Measurements from ENCODE around the gene MTR.
"Not testable (repeated sequence)": the region's sequence is repeated elsewhere in the genome, so short reads cannot be mapped to it uniquely, and the experiment has no call there.

Gene MTR

DNA sequence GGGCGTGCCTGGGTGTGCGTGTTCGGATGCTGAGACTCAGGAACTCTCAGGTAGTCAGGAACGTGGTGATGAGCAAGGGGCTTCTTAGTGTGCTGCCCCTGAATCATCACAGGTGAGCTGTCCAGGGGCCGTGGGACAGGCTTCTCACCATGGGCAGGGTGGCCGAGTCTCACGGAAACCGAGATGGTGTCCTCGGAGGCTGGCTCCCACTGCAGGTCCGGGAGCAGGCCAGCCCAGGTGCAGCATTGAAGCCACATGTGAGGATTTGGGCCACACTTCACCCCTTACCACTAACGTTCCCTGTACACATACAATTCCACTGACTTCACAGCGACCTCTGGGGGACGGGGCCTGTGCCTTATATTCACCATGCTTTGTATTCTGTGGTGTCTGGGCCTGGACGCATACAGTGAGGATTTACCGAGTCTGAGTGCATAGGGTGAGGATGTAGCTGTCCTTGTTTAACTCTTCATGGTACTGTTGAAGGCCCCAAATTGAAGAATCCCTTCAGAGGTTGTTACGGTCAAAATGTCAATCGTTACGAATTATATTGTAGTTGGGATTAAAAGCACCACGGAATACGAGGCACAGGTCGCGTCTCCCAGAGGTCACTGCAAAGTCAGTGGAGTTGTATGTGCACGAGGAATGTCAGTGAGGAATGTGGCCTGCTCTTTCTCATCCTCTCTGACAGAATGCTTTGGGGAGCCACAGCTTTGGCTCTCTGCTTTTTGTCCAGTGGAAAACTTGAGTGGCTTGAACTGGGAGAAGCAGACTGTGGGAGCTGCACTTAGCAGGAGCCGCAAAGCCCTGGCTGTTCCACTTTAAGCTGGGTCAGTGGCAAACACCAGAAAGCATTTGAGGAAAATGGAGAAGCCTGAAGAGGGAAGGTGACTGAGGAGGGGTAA is 95.3 kb downstream of the MTR start:
- DNase-seq (ENCODE audit: insufficient read length), result no peak
- FAIRE-seq, result no peak
- TF ChIP-seq TAF1 (IDR thresholded peaks at IDR 0.05; ENCODE audit: borderline replicate concordance, low read depth, low read length), result no peak
- no peak for TF ChIP-seq POLR2A (IDR thresholded peaks at IDR 0.05; ENCODE audit: low read depth, low read length)
- TF ChIP-seq POLR2AphosphoS5 (IDR thresholded peaks at IDR 0.05; ENCODE audit: low read depth, low read length), result no peak

DNA sequence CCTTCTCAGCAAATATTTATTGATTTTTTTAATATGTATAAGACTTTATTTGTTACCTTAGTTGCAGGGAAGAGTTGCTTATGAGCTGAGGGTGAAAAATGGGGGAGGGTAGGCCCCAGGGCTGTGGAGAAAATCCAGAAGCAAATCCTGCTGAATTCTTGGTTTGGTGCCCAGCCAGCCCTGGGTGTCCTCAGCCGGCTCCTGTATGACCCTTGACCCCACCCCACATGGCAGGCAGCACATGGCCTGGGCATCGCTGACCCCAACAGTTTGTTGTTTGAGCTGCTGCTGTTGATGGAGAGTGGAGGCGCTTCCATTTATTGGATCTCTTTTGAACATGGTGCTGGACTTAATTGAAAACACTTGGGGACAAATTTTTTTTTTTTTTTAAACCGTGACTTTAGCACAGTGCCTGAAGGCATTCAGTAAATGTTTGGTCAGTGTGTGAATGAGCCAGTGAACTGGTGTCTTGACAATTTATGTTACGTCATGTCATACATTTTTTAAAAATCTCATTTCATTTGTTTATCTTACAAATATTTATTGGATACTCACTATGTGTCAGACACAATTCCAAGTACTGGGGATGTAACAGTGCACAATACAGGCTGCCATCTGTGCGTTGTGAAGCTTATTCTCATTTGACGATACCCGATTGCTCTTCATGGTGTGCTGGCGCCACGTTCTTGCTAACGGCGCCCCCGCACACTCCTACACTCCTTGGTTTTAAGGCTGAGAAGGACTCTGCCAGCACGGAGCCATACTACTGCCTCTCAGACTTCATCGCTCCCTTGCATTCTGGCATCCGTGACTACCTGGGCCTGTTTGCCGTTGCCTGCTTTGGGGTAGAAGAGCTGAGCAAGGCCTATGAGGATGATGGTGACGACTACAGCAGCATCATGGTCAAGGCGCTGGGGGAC is 98.8 kb downstream of the MTR start:
- TF ChIP-seq POLR2A (IDR thresholded peaks at IDR 0.05; ENCODE audit: low read depth, low read length), result no peak
- no peak for TF ChIP-seq TAF1 (IDR thresholded peaks at IDR 0.05; ENCODE audit: borderline replicate concordance, low read depth, low read length)
- no peak for TF ChIP-seq POLR2AphosphoS5 (IDR thresholded peaks at IDR 0.05; ENCODE audit: low read depth, low read length)
- DNase-seq (ENCODE audit: insufficient read length) (no peak), FAIRE-seq (no peak)

DNA sequence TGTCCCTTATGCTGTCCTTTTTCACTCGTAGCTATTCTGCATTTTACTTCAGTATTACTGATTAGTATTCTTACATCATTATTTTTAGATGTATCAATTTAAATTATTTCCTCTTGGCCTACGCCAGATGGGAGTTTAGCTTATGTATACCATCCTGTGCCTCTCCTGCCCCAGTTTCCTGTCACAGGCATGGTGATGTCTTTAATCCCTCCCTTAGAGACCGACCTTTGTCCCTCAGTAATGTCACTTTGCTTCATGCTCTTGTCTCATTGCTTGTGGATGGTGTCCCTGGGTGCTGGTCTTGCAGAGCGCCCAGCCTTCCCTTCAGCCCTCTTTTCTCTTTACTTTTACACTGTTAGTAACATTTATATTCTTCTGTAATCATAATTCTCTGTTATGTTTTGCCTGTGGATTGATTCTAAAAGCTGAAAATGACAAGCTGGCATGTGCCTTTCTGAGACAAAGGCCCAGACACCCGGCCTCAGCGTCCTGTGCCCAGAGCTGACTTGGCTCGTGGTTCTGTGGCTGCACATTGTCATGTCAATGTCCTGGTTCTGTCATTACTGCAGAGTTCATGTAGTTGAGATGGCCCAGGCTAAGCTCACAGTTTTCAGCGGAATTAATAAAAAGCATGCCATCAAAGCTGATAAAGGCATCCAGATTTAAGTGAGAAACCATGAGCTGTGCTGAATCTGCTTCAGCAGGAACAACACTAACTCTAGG is 100.7 kb downstream of the MTR start:
- DNase-seq (ENCODE audit: insufficient read length) (no peak), FAIRE-seq (no peak)
- TF ChIP-seq POLR2A (IDR thresholded peaks at IDR 0.05; ENCODE audit: low read depth, low read length) (no peak), TAF1 (IDR thresholded peaks at IDR 0.05; ENCODE audit: borderline replicate concordance, low read depth, low read length) (no peak), POLR2AphosphoS5 (IDR thresholded peaks at IDR 0.05; ENCODE audit: low read depth, low read length) (no peak)

DNA sequence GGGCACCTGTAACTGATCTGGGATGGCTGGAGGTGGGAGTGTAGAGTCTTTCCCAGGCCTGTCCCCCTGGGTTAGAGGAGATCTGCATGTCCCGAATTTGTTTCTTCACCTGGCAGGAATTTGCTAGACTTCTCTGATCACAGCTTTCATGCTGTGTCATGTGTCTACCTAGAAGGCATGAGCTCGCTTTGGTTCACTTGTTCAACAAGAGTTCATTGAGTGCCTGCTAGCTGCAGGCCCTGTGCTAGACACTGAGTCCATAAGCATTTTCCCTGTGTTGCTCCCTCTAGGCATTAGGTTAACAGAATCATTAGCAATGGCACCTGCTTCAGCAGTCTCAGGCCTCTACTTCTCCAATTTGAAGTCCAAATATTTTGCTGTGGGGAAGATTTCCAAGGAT is 101.6 kb downstream of the MTR start:
- no peak for FAIRE-seq

DNA sequence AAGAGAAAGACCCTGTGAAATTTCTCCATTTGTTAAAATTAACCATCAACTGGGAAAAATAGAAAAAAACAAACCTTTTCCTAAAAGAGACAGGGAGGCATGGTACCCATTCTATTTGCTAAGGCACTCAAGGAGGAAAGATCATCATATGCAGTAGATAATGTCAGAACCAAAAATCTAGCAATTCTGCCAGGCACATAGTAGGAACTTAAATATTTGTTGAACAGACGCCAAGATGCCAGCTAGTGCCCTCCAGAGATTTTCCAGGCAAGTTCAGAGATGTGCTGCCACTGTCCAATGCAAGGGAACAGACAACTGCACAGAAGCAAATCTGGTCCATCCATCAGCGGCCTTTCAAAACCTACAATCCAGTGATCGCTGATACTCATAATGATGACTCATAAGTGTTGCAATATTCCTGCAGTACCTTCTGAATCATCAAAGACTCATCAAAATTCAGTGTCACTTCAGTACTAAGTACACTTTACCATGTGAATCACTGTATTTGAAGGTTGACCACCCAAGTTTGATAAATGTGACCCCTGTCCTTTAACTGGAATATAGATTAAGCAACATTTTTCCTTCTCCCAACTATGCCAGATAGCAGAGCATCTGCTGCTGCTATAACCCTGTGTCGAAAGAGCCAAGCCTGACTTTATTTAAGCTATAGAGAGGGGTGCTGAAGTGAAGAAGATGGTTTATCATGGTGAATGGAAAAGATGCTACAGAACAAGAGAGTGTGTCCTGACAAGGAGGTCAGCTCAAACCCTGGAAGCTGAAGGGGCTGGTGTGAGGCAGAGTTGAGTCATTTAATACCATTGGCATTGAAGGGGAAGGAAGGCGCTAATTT is 110.0 kb downstream of the MTR start:
- TF ChIP-seq POLR2A (IDR thresholded peaks at IDR 0.05; ENCODE audit: low read depth, low read length) (no peak), POLR2AphosphoS5 (IDR thresholded peaks at IDR 0.05; ENCODE audit: low read depth, low read length) (no peak), TAF1 (IDR thresholded peaks at IDR 0.05; ENCODE audit: borderline replicate concordance, low read depth, low read length) (no peak)
- DNase-seq (ENCODE audit: insufficient read length) (no peak), FAIRE-seq (no peak)

More for the DNA sequence above, 101.6 kb downstream of the MTR start:
- TF ChIP-seq TAF1 (IDR thresholded peaks at IDR 0.05; ENCODE audit: borderline replicate concordance, low read depth, low read length) (no peak), POLR2AphosphoS5 (IDR thresholded peaks at IDR 0.05; ENCODE audit: low read depth, low read length) (no peak), POLR2A (IDR thresholded peaks at IDR 0.05; ENCODE audit: low read depth, low read length) (no peak)
- no peak for DNase-seq (ENCODE audit: insufficient read length)

DNA sequence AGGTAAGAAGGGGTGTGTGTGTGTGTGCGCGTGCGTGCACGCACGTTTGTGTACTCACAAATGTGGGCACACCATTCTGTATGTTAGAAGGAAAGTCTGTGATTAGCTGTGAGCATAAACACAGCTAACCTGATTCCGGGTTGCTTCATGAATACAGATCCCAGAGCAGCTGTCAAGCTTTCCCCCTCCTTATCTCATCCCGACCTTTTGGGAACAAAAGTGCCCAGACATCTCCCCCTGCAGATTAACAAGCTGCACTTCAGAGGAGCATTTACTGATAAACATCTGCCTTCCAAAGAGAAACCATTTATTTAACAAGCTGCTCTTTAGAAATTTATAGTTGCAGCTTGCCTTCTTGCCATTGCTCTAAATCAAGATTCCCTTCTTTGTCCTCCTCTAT is 112.1 kb downstream of the MTR start:
- TF ChIP-seq POLR2A (IDR thresholded peaks at IDR 0.05; ENCODE audit: low read depth, low read length) (no peak), TAF1 (IDR thresholded peaks at IDR 0.05; ENCODE audit: borderline replicate concordance, low read depth, low read length) (no peak), POLR2AphosphoS5 (IDR thresholded peaks at IDR 0.05; ENCODE audit: low read depth, low read length) (no peak)
- FAIRE-seq (no peak), DNase-seq (ENCODE audit: insufficient read length) (no peak)

DNA sequence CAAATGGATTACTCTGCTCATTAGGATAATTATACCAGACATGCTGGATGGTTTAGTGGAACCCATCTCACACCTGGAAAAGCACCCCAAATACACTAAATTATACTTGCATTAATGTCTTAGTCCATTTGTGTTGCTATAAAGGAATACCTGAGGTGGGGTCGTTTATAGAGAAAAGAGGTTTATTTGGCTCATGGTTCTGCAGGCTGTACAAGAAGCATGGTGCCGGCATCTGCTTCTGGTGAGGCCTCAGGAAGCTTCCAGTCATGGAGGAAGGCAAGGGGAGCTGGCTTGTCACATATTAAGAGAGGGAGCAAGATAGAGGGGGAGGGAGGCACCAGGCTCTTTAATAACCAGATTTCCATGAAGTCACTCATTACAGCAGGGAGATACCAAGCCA is 113.6 kb downstream of the MTR start:
- TF ChIP-seq POLR2AphosphoS5 (IDR thresholded peaks at IDR 0.05; ENCODE audit: low read depth, low read length) (no peak), TAF1 (IDR thresholded peaks at IDR 0.05; ENCODE audit: borderline replicate concordance, low read depth, low read length) (no peak)
- no peak for FAIRE-seq
- no peak for DNase-seq (ENCODE audit: insufficient read length)

DNA sequence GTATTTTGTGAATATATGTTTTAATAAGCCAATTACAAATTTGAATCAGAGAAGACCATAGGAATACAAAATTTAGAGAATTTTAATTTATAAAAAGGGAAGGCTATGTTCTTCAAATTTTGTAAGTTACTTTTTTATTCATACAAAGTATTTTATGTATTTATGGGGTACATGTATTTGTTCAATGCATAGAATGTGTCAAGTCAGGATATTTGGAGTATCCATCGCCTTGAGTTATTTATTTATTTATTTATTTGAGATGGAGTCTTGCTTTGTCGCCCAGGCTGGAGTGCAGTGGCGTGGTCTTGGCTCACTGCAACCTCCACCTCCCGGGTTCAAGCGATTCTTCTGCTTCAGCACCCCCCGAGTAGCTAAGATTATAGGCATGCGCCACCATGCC is 116.0 kb downstream of the MTR start:
- not testable (repeated sequence) for FAIRE-seq; DNase-seq (ENCODE audit: insufficient read length)

DNA sequence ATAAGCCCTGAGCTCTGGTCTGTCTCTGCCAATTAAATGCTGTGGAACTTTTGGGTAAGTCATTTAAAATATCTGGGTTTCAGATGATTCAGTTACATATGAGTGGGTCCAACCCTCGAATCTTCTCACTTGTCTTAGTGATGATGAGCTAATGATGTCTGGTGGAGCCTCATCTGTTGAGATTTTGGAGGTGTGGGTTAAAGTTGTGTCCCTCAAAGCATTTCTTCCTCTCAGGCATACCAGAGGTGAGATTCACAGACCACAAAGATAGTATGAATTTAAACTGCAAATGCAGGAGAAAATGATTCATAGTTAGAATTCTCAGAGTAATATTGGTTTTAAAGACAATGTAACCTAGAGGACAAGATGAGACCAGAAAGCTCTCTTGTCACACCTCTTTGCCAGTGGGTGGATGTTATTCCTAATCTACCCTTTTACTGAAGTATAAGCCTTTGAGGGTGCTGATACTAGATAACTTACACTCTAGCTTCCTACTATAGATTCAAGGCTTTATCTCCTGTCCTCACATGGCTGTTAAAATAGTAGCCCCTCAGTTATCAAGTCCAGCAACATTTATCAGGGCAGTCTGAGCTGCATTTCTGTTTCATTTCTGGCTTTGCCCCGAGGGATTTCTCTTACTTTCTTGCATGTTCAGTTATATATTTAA is 118.4 kb downstream of the MTR start:
- FAIRE-seq, result no peak
- TF ChIP-seq TAF1 (IDR thresholded peaks at IDR 0.05; ENCODE audit: borderline replicate concordance, low read depth, low read length), result no peak
- TF ChIP-seq POLR2AphosphoS5 (IDR thresholded peaks at IDR 0.05; ENCODE audit: low read depth, low read length), result no peak
- TF ChIP-seq POLR2A (IDR thresholded peaks at IDR 0.05; ENCODE audit: low read depth, low read length), result no peak

DNA sequence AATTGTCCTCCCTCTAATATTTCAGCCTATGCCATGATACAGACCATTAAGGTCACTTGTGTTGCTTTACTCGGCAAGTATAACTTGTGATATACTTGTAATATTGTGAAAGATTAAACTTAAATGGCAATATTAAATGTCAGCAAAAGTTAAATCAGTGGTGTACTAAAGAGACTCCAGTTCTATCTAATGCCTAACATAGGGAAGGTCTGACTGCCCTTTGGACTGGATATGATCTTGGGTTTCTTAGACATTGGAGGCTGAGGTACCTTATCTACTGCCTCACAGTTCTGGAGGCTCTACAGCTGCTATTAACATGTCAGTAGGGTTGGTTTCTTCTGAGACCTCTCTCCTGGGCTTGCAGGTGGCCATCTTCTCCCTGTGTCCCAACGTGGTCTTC is 119.3 kb downstream of the MTR start:
- no peak for DNase-seq (ENCODE audit: insufficient read length)
- TF ChIP-seq TAF1 (IDR thresholded peaks at IDR 0.05; ENCODE audit: borderline replicate concordance, low read depth, low read length) (no peak), POLR2A (IDR thresholded peaks at IDR 0.05; ENCODE audit: low read depth, low read length) (no peak), POLR2AphosphoS5 (IDR thresholded peaks at IDR 0.05; ENCODE audit: low read depth, low read length) (no peak)
- no peak for FAIRE-seq

More for the DNA sequence above, 118.4 kb downstream of the MTR start:
- no peak for DNase-seq (ENCODE audit: insufficient read length)

Data from GM12892 (cell line).